Small intestine (tissue), 7 donors: ENCODE data around the gene JARID2. TPM values are rescaled to one million over a fixed set of nuclear protein-coding genes. Genes with fewer than 3 reads are reported as not detected.

Experiments used
- DNase-seq, 2 donors: peaks; one replicate each; pipeline versions ENCODE4 v3.0.0 to v3.0.0-alpha.2; 2013
- FAIRE-seq: peaks from 2 replicates; lab custom pipeline; 2012; peaks lifted over from hg19 to GRCh38; lab: Jason Lieb, UNC
- H3K27ac ChIP-seq, 3 donors: one replicate each; pipeline ENCODE4 v1.5.1; 2013; ENCODE audit warnings: low read length in 2 of 3, mild to moderate bottlenecking in 2 of 3, control low read depth in 1 of 3, inconsistent platforms in 1 of 3, low read depth in 1 of 3, moderate library complexity in 1 of 3
- H3K27me3 ChIP-seq, 3 donors: one replicate each; pipeline ENCODE4 v1.6.1; 2013; ENCODE audit warnings: low read length in 3 of 3, inconsistent platforms in 1 of 3; ENCODE audit not compliant: control insufficient read depth in 3 of 3, insufficient read depth in 3 of 3
- H3K36me3 ChIP-seq, 3 donors: one replicate each; pipeline ENCODE4 v1.6.1; 2013; ENCODE audit warnings: low read length in 3 of 3, inconsistent platforms in 1 of 3, low read depth in 1 of 3, mild to moderate bottlenecking in 1 of 3, moderate library complexity in 1 of 3; ENCODE audit not compliant: control insufficient read depth in 3 of 3, insufficient read depth in 2 of 3
- H3K4me1 ChIP-seq, 3 donors: one replicate each; pipeline ENCODE4 v1.6.1; 2013; ENCODE audit warnings: low read length in 2 of 3, inconsistent platforms in 1 of 3, low read depth in 1 of 3, mild to moderate bottlenecking in 1 of 3, moderate library complexity in 1 of 3; ENCODE audit not compliant: control insufficient read depth in 3 of 3, insufficient read depth in 2 of 3
- H3K4me3 ChIP-seq, 3 donors: one replicate each; pipeline ENCODE4 v1.5.1; 2013; ENCODE audit warnings: low read length in 3 of 3, control low read depth in 1 of 3, inconsistent platforms in 1 of 3, low read depth in 1 of 3, mild to moderate bottlenecking in 1 of 3, moderate library complexity in 1 of 3
- H3K9me3 ChIP-seq, 2 donors: one replicate each; pipeline ENCODE4 v1.6.1; 2013; ENCODE audit warnings: low read depth in 1 of 2, low read length in 1 of 2; ENCODE audit not compliant: control insufficient read depth in 2 of 2, insufficient read depth in 1 of 2
- WGBS, 3 donors: extraction: QIAGEN DNeasy Blood & Tissue Kit; methylation state at CpG; one replicate each; pipeline ENCODE4 v1.1.7; 2013; 5-methylcytosine and 5-hydroxymethylcytosine counted together
- polyA plus RNA-seq, 4 donors: library from polyadenylated mRNA; stranded (reverse) in 3 of 4; unstranded in 1 of 4; fragments of 200-250 nt in 3 of 4; fragments of 120-200 nt in 1 of 4; gene quantifications; one replicate each; pipeline versions ENCODE4 v1.2.1 to v1.2.3, GENCODE V29; 2013
- donor health status: healthy with polysubstance abuse.
- donor health status: control.
- donor health status: control.
- donor health status: Bipolar disorder and iron deficiency.
- donor health status: healthy.

Gene JARID2
- polyA plus RNA-seq, 4 donors: 4.9 to 10.5 (median 6.7) TPM

DNA sequence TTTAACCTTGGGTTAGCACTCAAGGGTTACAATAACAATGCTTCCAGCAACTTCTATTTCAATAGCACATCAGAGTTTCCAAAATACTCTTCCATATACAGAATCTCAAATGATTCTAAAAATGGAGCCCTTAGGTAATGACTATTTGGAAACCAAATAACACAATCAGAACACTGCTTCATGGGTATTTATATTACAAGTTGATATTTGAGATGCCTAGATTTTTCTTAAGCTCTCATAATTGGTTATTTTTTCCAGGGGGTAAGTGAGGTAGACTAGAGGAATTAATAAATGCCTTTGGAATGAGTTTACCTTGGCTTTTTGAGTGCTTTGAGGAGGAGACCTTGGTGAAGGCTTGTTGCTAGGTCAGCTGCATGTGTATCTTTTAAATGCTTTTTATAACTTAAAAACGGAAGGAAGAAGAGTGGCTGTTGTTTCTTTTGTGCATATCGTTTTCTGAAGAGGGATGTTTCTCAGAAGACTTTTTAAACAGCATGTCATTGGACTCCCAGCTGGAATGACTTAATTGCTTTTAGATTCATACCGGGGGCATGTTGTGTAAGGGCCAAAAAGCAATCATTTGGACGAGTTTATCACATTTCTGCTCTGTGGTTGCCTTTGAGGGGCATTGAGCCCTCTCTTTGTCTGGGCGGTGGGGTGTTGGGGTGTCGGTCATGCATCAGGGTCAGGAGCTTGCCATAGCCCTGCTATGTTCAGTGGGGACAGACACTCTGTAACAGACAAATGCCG lies 230.9 kb downstream of the JARID2 start:
- H3K4me1 ChIP-seq: no peaks in the 10 kb centered on the region

DNA sequence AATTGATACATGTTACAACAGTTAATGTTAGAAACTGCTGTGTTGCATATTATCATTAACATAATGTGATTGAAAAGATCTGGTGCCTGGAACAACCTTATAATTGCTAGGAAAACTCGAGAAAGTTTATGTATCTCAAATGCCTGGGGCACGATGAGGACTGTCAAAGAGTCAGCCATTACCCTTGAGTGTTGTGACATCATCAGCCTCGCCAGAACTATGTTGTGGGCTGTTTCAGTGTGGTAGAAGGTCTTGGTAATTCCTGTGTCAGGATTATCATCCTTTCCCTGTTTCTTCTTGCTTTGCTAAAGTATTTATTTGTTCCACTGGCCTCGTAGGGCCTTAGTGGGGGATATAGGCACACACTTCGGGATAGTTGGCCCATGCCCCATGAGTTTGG lies 231.9 kb downstream of the JARID2 start:
- DNase-seq (no peak), FAIRE-seq (no peak)
- Histone ChIP-seq H3K4me1 (no peaks in the 10 kb centered on the region), H3K9me3 (no peaks in the 10 kb centered on the region), H3K4me3 (no peak overlapping the region), H3K36me3 (peaks cover 0 to 10% (median 0%) of the 10 kb centered on the region in 3 donors), H3K27me3 (no peaks in the 10 kb centered on the region), H3K27ac (no peak overlapping the region)
- WGBS, 3 donors: 53 to 76% (median 58%) methylated on average over 5 of the region's 5 CpGs

More for the DNA sequence above, 230.9 kb downstream of the JARID2 start:
- Histone ChIP-seq H3K4me3 (no peak overlapping the region), H3K9me3 (no peaks in the 10 kb centered on the region), H3K36me3 (peaks cover 0 to 15% (median 0%) of the 10 kb centered on the region in 3 donors), H3K27me3 (no peaks in the 10 kb centered on the region), H3K27ac (no peak overlapping the region)
- FAIRE-seq (no peak), DNase-seq (no peak)
- 51 to 85% (median 72%) methylated on average over 7 of the region's 7 CpGs for WGBS, 3 donors

DNA sequence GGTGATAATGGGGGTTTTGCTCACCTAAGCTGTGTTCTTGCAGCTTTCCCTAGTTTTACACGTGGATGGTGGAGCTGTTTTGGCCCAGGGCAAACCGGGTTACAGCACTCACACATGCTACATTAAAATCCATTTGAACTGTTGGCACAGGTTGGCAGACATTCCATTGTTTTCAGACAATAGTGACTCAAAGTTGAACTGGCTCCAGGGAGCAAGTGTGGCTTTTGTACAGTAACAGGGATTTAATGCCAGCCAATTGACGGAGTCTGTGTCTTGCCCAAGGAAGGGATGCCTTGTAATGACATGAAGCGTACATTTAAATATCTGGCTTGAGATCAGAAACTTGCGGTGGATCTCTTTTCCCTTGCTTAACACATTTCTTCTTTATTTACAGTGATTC lies 233.9 kb downstream of the JARID2 start:
- H3K27ac ChIP-seq: no peak overlapping the region
- DNase-seq: no peak
- WGBS, 3 donors: 73 to 86% (median 78%) methylated on average over 5 of the region's 5 CpGs
- H3K27me3 ChIP-seq: no peaks in the 10 kb centered on the region
- H3K36me3 ChIP-seq: peaks cover 0 to 7% (median 0%) of the 10 kb centered on the region in 3 donors
- H3K4me3 ChIP-seq: no peak overlapping the region
- H3K9me3 ChIP-seq: no peaks in the 10 kb centered on the region
- no peak for FAIRE-seq
- peaks cover 0 to 5% (median 0%) of the 10 kb centered on the region in 3 donors for H3K4me1 ChIP-seq

GRCh38 chr6:15480525-15480924 lies 234.7 kb downstream of the JARID2 start:
- Histone ChIP-seq H3K27me3 (no peaks in the 10 kb centered on the region), H3K4me3 (no peak overlapping the region), H3K4me1 (peaks cover 0 to 5% (median 0%) of the 10 kb centered on the region in 3 donors), H3K9me3 (no peaks in the 10 kb centered on the region), H3K36me3 (peaks cover 0 to 3% (median 0%) of the 10 kb centered on the region in 3 donors), H3K27ac (no peak overlapping the region)
- FAIRE-seq (no peak), DNase-seq (no peak)
- 80 to 92% (median 81%) methylated on average over 7 of the region's 7 CpGs for WGBS, 3 donors

DNA sequence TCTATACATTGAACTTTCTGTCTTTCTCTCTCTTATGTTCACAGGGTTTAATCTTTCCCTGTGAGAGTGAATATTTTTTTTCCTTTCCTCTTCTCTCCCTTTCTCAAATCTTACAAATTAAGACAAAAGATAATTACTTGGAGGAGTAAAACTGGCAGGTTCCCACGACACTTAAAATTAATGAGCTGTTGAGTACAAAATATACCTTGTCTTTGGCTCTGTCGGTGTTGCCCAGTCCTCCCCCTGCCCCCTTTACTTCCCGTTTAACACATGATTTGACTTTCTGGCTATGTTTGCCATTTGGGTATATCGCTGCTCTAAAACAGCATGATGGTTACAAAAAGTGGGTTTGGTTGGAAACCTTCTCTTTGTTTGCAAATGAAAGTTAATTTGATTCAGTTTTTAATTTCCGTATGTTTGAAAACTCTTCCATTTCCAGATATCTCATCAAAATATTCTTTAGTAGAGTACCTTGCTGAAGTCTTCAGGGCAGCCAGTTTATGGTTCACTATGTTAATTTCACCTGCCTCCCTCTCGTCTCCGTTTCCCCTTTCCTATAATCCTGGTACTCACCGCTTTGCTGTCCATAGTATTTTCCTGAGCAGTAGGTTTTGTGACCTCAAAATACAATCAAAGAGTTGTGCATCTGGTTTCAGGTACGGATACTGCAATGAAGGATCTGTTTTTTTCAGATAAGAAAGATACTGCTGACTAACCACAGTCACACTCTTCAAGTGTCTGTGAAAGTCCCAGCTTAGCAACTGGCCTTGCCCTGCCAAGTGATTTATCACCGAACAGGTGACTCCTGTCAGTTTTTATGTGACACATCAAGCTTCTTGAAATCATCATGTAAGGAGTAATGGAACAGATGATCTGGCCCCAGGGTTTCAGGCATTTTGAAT lies 235.8 kb downstream of the JARID2 start:
- Histone ChIP-seq H3K4me3 (no peak overlapping the region), H3K36me3 (no peaks in the 10 kb centered on the region), H3K27me3 (no peaks in the 10 kb centered on the region), H3K27ac (no peak overlapping the region), H3K9me3 (no peaks in the 10 kb centered on the region), H3K4me1 (peaks cover 0 to 5% (median 0%) of the 10 kb centered on the region in 3 donors)
- FAIRE-seq (no peak), DNase-seq (peak in 1 of 2 donors; percentile 25)
- 65 to 79% (median 72%) methylated on average over 10 of the region's 10 CpGs for WGBS, 3 donors

GRCh38 chr6:15483060-15483459 lies 237.2 kb downstream of the JARID2 start:
- H3K36me3 ChIP-seq: peaks cover under 1 to 9% (median 3%) of the 10 kb centered on the region in 3 donors
- no peak overlapping the region for H3K27ac ChIP-seq
- H3K9me3 ChIP-seq: no peaks in the 10 kb centered on the region
- DNase-seq (no peak), FAIRE-seq (no peak)
- no peak overlapping the region for H3K4me3 ChIP-seq
- no peaks in the 10 kb centered on the region for H3K27me3 ChIP-seq
- peaks cover 0 to 5% (median 0%) of the 10 kb centered on the region in 3 donors for H3K4me1 ChIP-seq
- WGBS, 3 donors: 91 to 100% (median 96%) methylated on average over 1 of the region's 1 CpG

DNA sequence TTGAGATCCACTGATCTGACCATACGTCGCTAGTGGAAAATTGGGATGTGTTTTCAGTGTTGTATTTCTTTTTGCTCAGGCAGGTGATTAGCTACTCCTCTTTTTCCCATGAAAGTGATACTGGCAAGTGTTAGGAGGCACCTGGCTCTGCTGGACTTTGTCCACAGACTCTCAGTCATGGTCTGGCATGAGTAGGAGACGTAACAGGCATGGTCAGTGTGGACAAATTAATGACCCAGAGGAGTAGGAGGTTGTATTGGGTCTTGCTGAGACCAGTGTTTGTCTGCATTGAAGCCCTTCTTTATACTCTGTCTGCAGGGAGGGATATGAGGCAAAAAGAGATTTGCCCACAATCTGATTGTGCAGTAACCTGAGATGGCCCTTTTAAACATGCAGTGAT lies 238.3 kb downstream of the JARID2 start:
- Histone ChIP-seq H3K36me3 (peaks cover 5 to 17% (median 6%) of the 10 kb centered on the region in 3 donors), H3K9me3 (no peaks in the 10 kb centered on the region), H3K4me1 (peaks cover 0 to 5% (median 0%) of the 10 kb centered on the region in 3 donors), H3K27me3 (no peaks in the 10 kb centered on the region), H3K27ac (no peak overlapping the region), H3K4me3 (no peak overlapping the region)
- WGBS, 3 donors: 45 to 80% (median 68%) methylated on average over 3 of the region's 3 CpGs
- FAIRE-seq (no peak), DNase-seq (peak in 1 of 2 donors; percentile 26)

DNA sequence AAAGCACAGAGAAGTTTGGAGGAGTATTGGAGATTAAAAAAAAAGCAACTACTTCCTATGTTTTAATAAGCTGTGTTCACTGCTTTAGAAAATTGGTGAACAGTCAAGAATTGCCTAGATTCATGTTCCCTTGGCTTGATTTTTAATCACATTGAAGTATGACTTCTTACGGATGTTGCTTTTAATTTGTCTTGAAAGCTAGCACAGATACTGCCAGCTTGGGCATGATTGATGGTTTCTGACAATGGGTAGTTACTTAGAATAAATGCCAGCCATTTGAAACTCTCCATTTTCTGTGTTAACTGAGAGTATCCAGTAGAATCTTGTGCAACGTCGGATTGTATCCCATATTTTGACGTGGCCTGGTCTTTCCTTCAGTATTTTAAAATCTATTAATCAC lies 239.0 kb downstream of the JARID2 start:
- no peak for DNase-seq
- no peak for FAIRE-seq
- H3K4me1 ChIP-seq: peaks cover 3 to 8% (median 5%) of the 10 kb centered on the region in 3 donors
- no peaks in the 10 kb centered on the region for H3K27me3 ChIP-seq
- H3K4me3 ChIP-seq: no peak overlapping the region
- no peaks in the 10 kb centered on the region for H3K9me3 ChIP-seq
- no peak overlapping the region for H3K27ac ChIP-seq
- WGBS, 3 donors: 95 to 98% (median 96%) methylated on average over 4 of the region's 4 CpGs
- H3K36me3 ChIP-seq: peaks cover 5 to 23% (median 6%) of the 10 kb centered on the region in 3 donors
